Body of pancreas (tissue), 4 donors: ENCODE results near the gene TNFRSF25.

ENCODE experiments used
- CTCF ChIP-seq, 7 experiments: fragments of 450-650 bp in 4 of 7; fragments of 200-600 bp in 3 of 7; sonication (generic) in 3 of 7; IDR thresholded peaks; one replicate each; pipeline ENCODE4 v1.5.1; 2016 to 2019; ENCODE audit warnings: antibody characterized with exemption in 7 of 7
- POLR2A ChIP-seq, 3 donors: fragments of 450-650 bp; IDR thresholded peaks; one replicate each; pipeline ENCODE4 v1.6.1; 2016; ENCODE audit warnings: antibody characterized with exemption in 3 of 3, mild to moderate bottlenecking in 2 of 3

- no peak for TF ChIP-seq POLR2A (IDR thresholded peaks at IDR 0.05)
- no peak for TF ChIP-seq CTCF (IDR thresholded peaks at IDR 0.05)
Observed at GRCh38 chr1:6427441-6428390, 38.3 kb downstream of the TNFRSF25 start.
